Measurements from ENCODE around the gene ZNF217.
"Not testable (repeated sequence)": the region's sequence is repeated elsewhere in the genome, so short reads cannot be mapped to it uniquely, and the experiment has no call there.

Gene ZNF217

GRCh38 chr20:53523615-53524014, 70.0 kb downstream of the ZNF217 start:
- DNase-seq: not testable (repeated sequence)

GRCh38 chr20:53522696-53523095, 70.9 kb downstream of the ZNF217 start:
- DNase-seq: no peak

GRCh38 chr20:53522026-53522425, 71.6 kb downstream of the ZNF217 start:
- DNase-seq: no peak

GRCh38 chr20:53521421-53521820, 72.2 kb downstream of the ZNF217 start:
- DNase-seq: not testable (repeated sequence)

- DNase-seq: no peak
Observed at GRCh38 chr20:53517146-53517545, 76.5 kb downstream of the ZNF217 start.
